ENCODE results near the gene CEP57L1. TPM values are rescaled to one million over a fixed set of nuclear protein-coding genes. Genes with fewer than 3 reads are reported as not detected.

Gene CEP57L1
- total RNA-seq, 1 donor from 2014 or later: 4.7 TPM

DNA sequence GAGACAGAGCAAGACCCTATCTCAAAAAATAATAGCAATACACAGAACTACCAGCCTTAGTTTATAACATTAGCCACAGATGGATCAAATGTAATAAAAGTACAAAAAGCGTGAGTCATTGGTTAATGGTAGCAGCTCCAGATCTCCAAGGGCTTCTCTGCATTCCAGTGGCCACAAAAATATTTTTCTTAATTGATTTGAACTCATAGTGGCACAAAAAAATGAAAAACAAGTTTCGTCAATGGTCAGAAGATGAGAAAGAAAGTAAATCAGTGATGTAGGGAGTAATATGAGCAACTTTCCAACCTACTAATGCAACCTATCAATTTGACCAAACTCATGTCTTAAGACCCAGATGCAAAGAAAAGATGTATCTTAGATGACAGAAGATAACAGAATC is 79.6 kb downstream of the CEP57L1 start:
- H3K4me1 Mint-ChIP-seq: no peaks in the 10 kb centered on the region
- peaks cover 7% of the 10 kb centered on the region for H3K27me3 Mint-ChIP-seq
- no peak for DNase-seq
- peaks cover 6% of the 10 kb centered on the region for H3K9me3 Mint-ChIP-seq
- no peak for ATAC-seq (ENCODE audit: low read depth)
- TF ChIP-seq, protein P1, sequence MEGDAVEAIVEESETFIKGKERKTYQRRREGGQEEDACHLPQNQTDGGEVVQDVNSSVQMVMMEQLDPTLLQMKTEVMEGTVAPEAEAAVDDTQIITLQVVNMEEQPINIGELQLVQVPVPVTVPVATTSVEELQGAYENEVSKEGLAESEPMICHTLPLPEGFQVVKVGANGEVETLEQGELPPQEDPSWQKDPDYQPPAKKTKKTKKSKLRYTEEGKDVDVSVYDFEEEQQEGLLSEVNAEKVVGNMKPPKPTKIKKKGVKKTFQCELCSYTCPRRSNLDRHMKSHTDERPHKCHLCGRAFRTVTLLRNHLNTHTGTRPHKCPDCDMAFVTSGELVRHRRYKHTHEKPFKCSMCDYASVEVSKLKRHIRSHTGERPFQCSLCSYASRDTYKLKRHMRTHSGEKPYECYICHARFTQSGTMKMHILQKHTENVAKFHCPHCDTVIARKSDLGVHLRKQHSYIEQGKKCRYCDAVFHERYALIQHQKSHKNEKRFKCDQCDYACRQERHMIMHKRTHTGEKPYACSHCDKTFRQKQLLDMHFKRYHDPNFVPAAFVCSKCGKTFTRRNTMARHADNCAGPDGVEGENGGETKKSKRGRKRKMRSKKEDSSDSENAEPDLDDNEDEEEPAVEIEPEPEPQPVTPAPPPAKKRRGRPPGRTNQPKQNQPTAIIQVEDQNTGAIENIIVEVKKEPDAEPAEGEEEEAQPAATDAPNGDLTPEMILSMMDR (IDR thresholded peaks at IDR 0.05): no peak
- no peak overlapping the region for H3K4me3 Mint-ChIP-seq
- no peak overlapping the region for H3K27ac Mint-ChIP-seq
- intact Hi-C loops (cut with micrococcal nuclease): no loop called here
- no peaks in the 10 kb centered on the region for H3K36me3 Mint-ChIP-seq (ENCODE audit: low read depth)
- ChIA-PET CTCF (no interaction called here), POLR2A (no interaction called here)

DNA sequence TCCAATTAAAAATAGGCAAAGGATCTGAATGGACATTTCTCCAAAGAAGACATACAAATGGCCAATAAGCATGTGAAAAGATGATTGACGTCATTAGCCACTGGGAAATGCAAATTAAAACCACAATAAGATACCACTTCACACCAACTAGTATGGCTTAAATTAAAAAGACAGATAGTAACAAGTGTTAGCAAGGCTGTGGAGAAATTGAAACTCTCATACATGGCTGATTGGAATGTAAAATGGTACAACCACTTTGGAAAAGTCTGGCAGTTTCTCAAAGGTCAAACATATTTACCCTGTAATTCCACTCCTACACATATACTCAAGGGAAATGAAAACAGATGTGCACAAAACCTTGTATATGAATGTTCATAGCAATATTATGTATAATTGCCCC is 83.6 kb downstream of the CEP57L1 start:
- intact Hi-C loops (cut with micrococcal nuclease): no loop called here
- Mint-ChIP-seq H3K4me1 (no peaks in the 10 kb centered on the region), H3K36me3 (ENCODE audit: low read depth) (no peaks in the 10 kb centered on the region), H3K27ac (no peak overlapping the region), H3K9me3 (peaks cover 6% of the 10 kb centered on the region), H3K27me3 (peaks cover 12% of the 10 kb centered on the region), H3K4me3 (no peak overlapping the region)
- TF ChIP-seq, protein P1 (IDR thresholded peaks at IDR 0.05): no peak
- POLR2A ChIA-PET: no interaction called here
- no peak for DNase-seq
- no peak for ATAC-seq (ENCODE audit: low read depth)
- CTCF ChIA-PET: interaction anchor here (0.6 kb wide), 1 partner anchor 219 kb away, joined by 6 read pairs; no protein-coding TSS in a partner anchor

GRCh38 chr6:109179507-109179906 is 84.2 kb downstream of the CEP57L1 start:
- ChIA-PET POLR2A (interaction anchor here (0.6 kb wide), 1 partner anchor 1065 kb away, joined by 7 read pairs; no protein-coding TSS in a partner anchor), CTCF (interaction anchor here (0.6 kb wide), 1 partner anchor 218 kb away, joined by 6 read pairs; no protein-coding TSS in a partner anchor)
- Mint-ChIP-seq H3K9me3 (peaks cover 6% of the 10 kb centered on the region), H3K4me1 (peaks cover 3% of the 10 kb centered on the region), H3K4me3 (no peak overlapping the region), H3K36me3 (ENCODE audit: low read depth) (no peaks in the 10 kb centered on the region), H3K27me3 (peaks cover 10% of the 10 kb centered on the region), H3K27ac (no peak overlapping the region)
- DNase-seq (no peak), ATAC-seq (ENCODE audit: low read depth) (no peak)
- TF ChIP-seq, protein P1 (IDR thresholded peaks at IDR 0.05): no peak
- intact Hi-C loops (cut with micrococcal nuclease): no loop called here

GRCh38 chr6:109182578-109182977 is 87.3 kb downstream of the CEP57L1 start:
- no peak overlapping the region for H3K4me3 Mint-ChIP-seq
- ATAC-seq (ENCODE audit: low read depth): no peak
- H3K36me3 Mint-ChIP-seq (ENCODE audit: low read depth): no peaks in the 10 kb centered on the region
- ChIA-PET POLR2A (no interaction called here), CTCF (interaction anchor here (2.7 kb wide), 1 partner anchor 202 kb away, joined by 15 read pairs; no protein-coding TSS in a partner anchor)
- peaks cover 9% of the 10 kb centered on the region for H3K4me1 Mint-ChIP-seq
- peaks cover 6% of the 10 kb centered on the region for H3K9me3 Mint-ChIP-seq
- H3K27ac Mint-ChIP-seq: no peak overlapping the region
- intact Hi-C loops (cut with micrococcal nuclease): loop anchor here (10.0 kb wide), 1 partner anchor 302 kb away; the partner anchor contains the start of gene ZBTB24
- DNase-seq: no peak
- TF ChIP-seq, protein P1 (IDR thresholded peaks at IDR 0.05): no peak
- H3K27me3 Mint-ChIP-seq: peaks cover 8% of the 10 kb centered on the region

- ChIA-PET CTCF (interaction anchor here (2.7 kb wide), 1 partner anchor 201 kb away, joined by 15 read pairs; no protein-coding TSS in a partner anchor), POLR2A (no interaction called here)
- TF ChIP-seq, protein P1 (IDR thresholded peaks at IDR 0.05): no peak
- Mint-ChIP-seq H3K4me1 (peaks cover 9% of the 10 kb centered on the region), H3K9me3 (peaks cover 4% of the 10 kb centered on the region), H3K4me3 (no peak overlapping the region), H3K27me3 (peaks cover 8% of the 10 kb centered on the region), H3K36me3 (ENCODE audit: low read depth) (no peaks in the 10 kb centered on the region), H3K27ac (no peak overlapping the region)
- ATAC-seq (ENCODE audit: low read depth): no peak
- intact Hi-C loops (cut with micrococcal nuclease): loop anchor here (10.0 kb wide), 1 partner anchor 302 kb away; the partner anchor contains the start of gene ZBTB24
- no peak for DNase-seq
Observed at GRCh38 chr6:109183109-109183650, 87.9 kb downstream of the CEP57L1 start.

Measured in activated B cell treated with CpG ODN at 0.5 μM for 24 hours (primary cell).